Mesenteric fat pad (tissue), 1 donor: ENCODE measurements around the gene C17orf50. TPM values are rescaled to one million over a fixed set of nuclear protein-coding genes. Genes with fewer than 3 reads are reported as not detected.

Experiments used
- DNase-seq: peaks from one replicate; pipeline ENCODE4 v3.0.0-alpha.2; 2020; ENCODE audit warnings: low spot score
- long read RNA-seq: library from polyadenylated mRNA; unstranded; transcript quantifications from one replicate; pipeline ENCODE4 v2.0.0, GENCODE V29; 2020
- total RNA-seq: library from RNA; stranded (reverse); fragmentation: NEBNext Ultra II Directional; extraction: Animal tissue kit (Norgen Biotek cat#: 25700); gene quantifications from one replicate; pipeline ENCODE4 v1.2.1, GENCODE V29; 2021
- donor health status: DM: yes; HTN: yes; CAD: no.

Gene C17orf50
- not detected for total RNA-seq
- long read RNA-seq: 0 reads

DNA sequence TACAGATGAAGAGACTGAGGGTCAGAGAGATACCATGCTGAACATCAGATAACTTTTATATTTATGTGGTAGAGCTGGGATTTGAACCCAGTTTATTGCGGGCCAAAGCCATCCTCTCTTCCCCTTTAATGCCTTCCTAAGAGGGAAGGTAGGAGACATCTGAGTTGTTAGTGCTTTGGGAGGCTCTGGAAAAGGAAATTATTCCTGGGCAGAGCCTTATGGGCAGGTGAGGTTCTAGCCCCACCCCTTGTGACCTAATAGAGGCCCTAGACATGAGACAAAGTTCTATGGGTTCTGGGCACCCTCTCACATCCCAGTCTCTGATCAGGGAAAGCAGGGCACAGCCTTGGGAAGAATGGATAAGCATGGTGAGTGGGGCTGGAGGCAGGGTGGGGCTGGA lies at the start of gene C17orf50:
Gene C17orf50, plus strand, starts transcription at position 301 of the 400 bp plus-strand sequence. Its CDS starts 55 bp downstream, at position 356.
- no peak for DNase-seq

DNA sequence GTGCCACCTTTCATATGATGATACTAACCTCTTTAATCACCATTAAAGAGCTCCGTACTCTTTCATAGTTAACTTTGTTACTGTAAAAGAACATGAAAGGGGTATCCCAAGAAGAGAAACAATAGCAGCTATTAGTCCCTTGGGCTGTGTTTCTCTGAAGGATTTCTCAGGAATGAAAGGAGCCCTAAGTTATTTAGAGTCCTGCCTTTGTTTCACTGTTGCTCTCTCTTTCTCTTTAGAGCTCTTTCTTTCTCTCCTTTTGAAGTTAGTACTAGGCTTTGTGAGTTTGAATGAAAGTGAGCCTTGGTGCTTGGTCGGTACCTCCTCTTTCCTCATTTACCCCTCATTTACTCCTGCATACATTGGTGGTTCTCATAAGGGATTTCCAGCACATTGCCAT lies 49.7 kb upstream of the C17orf50 start:
- DNase-seq: no peak

DNA sequence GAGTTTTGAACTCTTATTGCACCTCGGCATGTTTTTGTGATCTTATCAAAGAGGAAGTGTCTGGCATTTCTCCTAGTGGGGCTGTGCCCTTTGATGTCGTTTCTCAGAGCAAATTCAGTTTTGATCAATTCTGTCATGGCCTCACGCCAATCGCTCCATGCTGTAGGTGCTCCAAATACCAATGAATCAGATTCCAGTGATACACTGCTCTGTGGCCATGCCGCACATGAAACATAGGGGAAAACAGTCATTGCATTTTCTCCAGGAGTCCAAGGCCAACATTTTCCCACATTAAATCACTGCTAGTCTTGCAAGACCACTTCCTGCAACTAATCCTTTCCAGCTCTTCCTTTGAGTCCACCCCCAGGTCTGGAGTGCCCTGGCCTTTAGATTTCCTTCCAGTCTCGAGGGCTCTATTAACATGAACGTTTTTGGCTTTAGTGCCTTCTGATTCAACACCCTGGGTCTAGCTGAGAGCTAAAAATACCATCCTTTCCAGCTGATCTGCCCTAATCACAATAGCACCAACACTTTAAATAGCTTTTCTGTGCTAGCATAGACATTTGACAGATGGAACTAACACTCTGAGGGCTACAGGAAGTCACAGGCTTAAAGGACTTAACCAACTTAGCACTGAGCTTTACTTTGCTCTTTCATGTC lies 47.5 kb upstream of the C17orf50 start:
- DNase-seq: no peak

DNA sequence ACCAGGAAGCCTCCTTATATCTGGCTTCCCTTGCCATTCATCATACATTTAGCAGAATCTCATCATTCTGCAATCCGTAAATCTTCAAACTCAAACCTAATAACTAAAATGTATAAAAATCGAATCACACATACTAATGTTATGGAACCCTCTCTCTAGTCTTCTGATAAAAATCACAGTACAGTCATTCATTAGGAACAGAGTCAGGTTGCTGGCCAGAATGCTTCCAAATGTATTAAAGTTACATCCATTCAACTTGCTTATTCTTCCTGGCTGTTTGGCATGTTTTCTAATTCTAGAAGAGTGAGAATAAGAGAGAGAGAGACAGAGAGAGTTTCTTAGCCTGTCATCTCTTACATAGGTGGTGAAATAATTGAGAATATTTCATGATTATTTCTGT lies 45.7 kb upstream of the C17orf50 start:
- no peak for DNase-seq

DNA sequence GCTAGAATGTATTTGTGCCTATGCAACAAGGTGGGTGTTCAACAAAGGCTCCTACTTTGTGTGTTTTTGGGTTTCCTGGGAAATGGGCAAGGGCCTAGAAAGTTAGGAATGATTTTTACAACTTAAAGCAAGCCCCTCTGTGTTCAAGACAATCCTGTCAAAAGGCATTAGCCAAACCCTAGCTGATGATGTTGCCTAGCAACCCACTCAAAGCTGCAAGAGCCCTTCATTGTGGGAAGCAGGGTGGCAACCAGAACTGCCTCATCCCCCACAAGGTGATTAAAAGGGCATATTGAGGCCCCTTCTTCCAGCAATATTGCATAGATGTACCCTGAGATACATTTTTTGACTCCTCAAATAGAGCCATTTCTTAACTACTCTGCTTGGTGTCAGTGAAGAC lies 45.3 kb upstream of the C17orf50 start:
- no peak for DNase-seq

DNA sequence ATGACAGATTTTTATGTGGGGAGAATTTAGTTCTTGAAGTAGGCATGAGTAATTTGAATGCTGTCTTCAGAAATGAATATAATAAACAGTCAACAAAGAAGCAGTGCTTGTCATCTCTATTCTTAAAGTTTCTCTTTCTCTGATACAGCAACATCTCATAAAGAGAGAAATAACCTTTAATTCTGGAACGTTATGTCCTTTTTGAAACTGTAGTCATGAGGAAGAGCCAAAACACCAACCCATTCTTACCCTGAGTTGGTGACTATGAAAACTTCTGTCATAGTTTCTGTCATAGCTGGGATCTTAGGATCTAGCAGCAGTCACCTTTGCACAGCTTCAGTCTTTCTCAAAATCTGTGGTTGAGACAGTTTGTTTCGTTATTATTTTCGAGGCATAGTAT lies 44.5 kb upstream of the C17orf50 start:
- DNase-seq: no peak

DNA sequence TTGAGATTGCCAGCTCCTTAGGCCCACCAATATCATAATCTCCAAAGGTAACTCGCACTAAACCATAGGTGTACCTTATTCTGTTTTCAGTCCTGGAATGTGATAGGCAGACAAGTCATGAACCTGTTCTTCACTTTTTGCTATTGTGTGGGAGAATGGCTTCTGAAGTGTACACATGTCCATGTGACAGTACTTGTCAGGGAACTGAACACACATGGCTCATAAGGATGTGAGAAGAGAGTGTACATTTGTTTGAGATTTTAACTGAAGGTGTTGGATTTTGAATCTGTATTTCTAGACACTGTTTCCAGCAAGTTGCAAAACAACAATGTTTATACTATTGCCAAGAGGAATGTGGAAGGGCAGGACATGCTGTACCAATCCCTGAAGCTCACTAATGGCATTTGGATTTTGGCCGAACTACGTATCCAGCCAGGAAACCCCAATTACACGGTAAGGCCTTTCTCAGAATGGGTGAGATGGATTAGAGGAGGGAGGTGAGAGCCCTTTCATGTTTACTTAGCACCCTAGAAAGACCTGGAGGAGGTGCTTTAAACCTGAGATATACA lies 43.7 kb upstream of the C17orf50 start:
- DNase-seq: no peak

DNA sequence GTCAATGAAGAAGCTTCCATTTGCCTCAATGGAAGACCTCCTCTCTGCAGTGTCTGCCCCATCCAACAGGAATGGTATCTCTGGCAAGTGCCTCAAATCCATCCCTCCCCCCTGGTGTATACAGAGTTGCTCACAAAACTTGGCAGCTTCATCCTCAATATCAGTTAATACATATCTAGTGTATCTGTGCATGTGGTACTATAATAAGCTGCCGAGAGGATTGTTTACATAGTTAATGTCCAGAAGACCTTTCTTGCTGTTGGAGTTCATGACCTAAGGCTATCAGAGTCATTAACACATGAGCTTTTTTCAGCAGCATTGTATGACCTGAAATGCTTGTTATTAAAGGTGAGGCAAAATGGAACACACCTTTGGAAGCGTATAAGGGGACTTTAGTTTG lies 43.2 kb upstream of the C17orf50 start:
- no peak for DNase-seq

DNA sequence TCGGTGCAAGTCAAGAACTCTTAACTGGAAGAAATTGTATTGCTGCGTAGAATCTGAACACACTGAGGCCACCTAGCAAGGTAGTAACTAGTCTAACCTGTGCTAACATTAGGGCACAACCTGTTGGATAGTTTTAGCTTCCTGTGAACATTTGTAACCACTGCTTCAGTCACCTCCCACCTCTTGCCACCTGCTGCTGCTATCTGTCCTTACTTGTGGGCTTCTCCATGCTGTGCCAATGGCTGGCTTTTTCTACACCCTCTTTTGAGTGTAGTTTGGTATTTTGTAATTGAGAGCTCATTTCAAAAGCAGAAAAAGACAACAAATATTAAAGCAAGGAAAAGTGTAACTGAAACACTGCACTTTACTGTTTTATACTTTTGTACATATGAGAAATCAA lies 37.0 kb upstream of the C17orf50 start:
- DNase-seq: no peak

DNA sequence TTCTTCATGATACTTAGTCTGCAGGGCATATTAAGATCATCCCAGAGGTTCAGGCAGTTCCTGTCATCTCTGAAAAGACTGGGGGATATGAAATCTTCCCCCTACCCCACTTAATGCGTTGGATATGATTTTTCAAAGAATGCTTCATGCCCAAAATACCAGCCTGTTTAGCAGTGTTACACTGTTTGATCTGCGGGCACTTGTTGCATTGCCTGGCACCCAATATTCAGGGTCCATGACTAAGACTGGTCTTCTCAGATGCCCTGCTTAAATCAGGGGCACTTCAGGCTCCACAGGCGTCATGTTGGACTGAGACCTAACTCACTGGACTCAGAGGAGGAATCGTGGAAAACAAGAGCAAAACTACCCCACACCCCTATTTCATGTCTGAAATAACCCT lies 35.6 kb upstream of the C17orf50 start:
- no peak for DNase-seq

DNA sequence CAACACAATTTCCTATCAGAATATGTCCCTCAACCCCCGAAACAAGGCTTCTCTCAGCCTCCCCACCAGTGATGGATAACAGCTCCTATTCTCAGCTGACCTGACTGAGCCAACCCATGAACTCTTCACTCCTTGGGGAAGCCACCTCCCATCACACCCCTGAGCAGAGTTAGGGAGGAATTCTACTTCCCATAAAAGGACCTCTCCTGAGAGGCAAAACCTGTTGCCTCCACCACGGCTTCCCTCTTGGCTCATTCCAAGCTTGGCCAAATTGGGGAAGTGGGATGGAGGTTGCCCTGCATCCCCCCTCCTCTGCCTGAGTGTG lies 34.9 kb upstream of the C17orf50 start:
- DNase-seq: no peak

DNA sequence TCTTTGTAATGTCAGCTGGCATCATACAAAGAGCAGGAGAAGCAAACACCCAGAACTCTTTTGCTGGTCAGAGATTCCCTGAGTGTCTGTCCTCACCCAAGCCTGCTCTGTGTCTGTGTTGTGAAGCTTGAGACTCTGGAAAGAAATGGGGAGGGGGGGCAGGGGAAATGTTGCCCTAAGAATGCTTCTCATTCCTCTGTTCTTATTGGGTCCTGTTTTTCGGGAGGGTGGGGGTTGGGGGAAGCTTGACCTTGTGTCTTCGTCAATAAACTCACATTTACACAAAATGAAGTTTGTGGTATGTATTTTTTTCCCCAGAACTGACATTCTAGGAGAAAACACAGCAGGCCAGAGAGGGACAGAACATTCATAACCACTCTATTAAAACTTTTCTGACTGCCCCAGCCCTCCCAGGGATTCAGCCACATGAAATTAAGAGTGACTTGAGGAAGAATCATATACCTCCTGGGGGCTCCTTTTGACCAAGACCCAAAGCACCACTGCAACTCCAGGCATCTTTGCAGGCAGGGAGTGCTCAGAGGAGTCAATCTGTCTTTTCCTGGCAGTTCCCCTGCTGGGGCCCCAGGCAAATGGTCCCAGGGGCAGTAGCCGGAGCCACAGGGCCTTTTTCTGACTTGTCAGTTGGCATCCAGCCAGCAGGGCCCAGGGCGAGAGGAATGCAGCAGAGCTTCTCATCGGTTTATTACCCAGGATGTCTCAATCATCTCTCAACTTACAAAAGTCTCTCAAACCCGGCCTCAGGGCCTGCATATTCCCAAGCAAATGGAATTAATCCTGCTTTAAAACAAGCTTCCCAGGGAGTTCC lies 34.3 kb upstream of the C17orf50 start:
- DNase-seq: no peak

DNA sequence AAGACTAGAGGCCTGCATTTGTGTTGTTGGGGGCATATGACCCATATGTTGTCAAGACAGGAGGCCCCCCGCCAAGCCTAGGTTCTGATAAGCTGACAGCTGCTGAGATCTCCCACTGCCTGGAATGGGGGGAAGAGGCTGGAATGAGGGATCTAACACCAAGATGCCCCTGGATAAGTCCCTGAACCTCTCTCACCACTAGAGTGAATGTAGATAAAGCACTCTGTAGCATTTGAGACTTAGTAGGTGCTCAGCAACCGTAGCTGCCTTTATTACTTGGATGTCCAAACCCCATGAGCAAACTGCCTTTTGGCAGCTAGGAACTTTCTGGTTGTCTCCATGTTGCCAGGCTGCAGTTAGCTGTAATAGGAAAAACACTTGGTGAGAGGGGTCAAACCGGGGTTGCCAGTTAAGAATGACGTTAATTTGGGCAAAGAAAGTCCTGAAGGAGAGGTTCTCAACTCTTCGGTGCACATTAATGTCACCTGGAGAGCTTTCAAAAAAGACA lies 33.7 kb upstream of the C17orf50 start:
- DNase-seq: no peak

DNA sequence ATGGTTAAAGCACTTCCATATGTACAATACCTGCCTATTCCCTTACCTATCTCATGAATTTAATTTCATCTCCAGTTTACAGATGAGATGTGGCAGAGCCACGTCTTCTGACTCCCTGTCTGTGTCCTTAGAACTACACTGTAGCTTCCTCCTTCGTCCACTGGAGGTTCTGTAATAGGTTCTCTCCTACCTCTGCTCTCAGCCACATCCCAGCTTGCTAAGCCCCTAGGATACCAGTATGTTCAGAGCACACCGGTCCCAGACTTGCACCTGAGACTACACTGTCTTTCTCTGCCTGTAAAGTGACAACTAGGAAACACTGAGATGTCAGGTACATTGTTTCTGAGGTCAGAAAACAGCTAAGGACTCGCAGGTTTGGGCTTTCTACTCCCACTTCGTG lies 33.1 kb upstream of the C17orf50 start:
- DNase-seq: no peak

DNA sequence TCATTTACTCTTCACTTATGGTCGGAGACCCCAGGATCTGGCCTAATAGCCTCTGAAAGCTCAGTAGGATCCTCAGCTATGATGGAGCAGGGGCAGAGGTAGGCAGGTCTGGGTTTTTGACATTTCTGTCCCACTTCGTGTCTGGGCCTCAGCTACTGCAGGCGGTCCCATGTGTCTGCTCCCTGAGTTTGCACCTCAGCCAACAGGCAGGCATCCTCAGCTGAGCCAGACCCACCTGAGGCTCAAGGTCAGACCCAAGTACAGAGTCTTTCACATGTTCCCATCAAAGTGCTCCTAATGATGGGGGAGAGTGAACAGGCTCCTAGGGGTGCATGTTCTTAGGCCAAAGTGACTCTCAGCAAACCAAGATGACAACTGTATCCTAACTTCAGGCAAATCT lies 32.1 kb upstream of the C17orf50 start:
- no peak for DNase-seq

DNA sequence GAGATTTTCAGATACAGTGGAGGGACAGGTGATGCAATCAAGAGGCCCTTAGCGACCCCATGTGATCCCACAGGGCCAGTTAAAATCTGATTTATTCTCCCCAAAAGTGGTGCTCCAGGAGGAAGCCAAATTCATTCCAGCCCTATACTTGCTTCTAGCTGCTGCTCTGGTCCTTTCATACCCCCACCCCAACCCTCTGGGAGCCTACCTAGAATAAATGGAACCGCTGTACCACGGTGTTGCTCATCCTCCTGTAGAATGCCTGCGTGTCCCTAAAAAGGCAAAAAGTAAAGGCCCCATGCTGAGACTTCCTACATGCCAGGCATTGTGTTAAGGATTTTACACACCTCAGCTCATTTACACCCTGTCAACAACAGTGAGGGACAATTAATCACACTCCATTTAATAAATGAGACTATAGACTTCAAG lies 31.3 kb upstream of the C17orf50 start:
- no peak for DNase-seq

DNA sequence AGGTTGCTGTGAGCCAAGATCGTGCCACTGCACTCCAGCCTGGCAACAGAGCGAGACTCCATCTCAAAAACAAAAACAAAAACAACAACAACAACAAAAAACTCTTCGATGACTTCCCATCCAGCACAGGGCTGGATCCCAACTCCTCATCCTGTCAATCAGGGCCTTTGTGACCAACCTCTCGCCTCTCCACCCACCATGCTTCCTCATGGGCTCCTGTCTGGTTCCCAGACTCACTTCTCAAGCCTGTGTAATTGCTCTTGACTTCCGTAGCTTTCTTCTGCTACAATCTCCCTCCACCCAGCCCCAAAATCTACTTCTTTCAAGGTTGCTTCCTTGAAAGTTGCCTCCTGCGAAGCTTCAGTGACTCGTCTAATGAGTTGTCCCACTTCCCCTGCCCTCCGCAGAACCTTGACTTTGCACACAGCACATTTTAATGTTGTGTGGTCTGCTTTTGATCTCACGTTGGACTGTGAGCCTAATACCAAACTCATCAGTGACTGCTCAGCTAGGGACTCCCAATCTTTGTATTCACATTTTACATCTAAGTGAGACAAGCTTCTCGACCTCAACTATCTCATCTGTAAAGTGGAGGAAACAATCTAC lies 30.2 kb upstream of the C17orf50 start:
- DNase-seq: no peak

DNA sequence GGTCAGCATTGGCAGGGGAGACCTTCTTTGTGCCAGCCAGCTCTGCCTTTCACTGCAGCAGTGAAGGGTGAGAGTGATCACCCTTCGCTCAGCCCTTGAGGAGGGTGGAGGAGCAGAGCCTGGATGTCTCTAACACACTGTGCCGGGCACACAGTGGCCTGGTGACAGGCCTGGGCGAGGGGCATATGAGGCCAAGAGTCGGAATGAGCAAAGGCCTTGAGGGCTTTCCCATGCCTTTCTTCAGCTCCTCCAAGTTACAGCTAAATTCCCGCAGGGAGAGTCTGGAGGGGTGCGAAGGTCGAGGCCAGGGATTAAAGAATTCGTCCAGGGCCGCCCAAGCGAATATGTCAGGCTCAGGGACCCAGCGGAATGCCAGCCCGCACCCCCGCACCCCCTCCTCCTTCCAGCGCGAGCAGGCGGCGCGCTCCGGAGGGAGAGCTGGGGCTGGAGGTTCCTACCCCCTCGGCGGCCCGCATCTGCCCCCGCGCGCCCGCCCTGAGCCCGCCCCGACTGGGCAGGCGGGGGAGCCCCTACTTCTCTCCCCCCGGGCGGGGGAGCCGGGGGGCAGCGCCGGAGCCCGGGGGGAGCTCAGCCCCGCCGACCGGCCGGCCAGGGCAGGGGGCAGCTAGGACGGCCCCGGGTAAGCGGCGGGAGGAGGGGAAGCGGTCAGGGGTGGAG lies 29.3 kb upstream of the C17orf50 start, which contains the start of gene RASL10B:
Gene RASL10B, plus strand, starts transcription at position 401 of the 678 bp plus-strand sequence. CDS start 3,546 bp downstream, outside the sequence.
- DNase-seq: no peak

DNA sequence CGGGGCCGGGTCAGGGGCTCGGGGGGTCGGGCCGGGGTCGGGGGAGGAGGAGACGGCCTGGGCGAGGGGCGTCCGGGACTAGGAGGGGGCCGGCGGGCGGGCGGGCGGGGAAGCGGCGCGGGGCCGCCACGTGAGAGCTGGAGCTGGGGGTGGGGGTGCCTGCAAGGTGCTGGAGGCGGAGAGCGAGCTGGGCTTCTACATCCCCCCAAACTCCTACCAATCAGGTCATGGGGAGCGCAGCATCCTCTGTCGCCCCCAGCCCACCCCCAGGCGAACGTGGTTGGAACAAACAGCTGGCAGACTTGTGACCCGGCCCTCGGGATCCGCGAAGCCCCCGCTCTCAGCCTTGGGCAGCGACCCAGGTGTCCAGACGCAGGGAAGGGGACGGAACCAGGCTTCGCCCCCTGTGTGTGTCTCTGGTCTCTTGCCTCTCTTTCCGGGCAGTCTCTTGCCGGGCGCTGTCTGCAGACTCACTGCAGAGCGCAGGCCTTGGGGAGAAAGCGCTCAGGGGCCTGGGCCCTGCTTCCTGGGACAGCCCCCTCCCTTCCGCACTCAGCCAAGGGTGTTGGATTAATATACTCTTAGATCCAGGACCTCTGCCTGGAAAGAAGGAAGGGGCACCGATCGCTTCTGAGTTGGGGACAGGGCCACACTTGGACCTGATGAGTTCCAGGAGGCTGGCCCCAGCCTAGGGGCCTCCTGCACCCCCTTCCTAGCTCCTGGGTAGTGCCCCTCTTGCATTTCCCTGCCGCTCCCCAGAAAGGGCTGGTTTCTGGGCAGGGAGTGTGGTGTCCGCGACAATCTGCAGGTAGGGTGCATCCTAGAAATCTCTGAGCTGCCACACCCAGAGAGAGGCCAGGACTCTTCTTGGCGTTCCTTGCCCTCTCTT lies 28.5 kb upstream of the C17orf50 start:
- DNase-seq: no peak

DNA sequence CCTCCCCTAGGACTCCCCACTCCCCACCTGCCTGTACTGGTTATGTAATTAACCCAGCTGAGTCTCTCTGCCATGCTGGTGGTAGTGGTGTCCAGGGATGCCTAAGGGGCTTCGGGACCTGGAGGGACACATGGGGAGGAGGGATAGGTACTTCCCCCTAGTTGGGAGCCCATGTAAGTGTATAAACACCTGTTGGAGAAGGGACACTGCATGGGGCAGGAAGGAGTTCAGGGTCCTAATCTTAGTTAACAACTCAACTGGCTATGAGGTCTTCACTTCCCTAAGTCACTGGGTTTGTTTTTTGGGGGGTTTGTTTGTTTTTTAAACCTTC lies 27.9 kb upstream of the C17orf50 start:
- DNase-seq: no peak
